NCI-H1092 treated with DMSO at 0.1 percent for 48 hours (cell line): Measurements from ENCODE around the gene FAM162B.
"Not testable (repeated sequence)": the region's sequence is repeated elsewhere in the genome, so short reads cannot be mapped to it uniquely, and the experiment has no call there.

Source experiments
- DNase-seq: peaks from one replicate; lab custom pipeline; 2025; lab: John Stamatoyannopoulos, UW

The FAM162B gene

GRCh38 chr6:116726947-116727346 lies 38.6 kb downstream of the FAM162B start:
- DNase-seq, result no peak

GRCh38 chr6:116714761-116715160 lies 50.8 kb downstream of the FAM162B start:
- DNase-seq, result no peak

DNA sequence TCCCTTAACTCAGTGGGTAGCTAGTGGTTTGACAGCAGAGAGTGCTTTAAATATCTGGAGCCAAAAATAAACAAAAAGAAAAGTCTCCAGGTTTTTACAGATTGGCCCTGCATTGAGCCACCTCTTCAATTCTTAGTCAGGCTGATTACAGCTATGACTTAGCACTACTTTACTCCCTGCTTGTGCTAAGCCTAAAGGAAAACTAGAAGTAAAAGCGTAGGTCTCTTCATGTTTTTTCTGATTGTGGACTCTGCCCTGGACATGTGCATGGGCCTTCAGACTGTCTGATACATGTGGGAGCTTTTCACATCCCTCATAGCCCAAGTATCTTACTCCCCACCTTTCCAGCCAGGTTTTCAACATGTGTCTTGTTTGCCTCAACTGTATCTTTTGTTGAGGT lies 51.2 kb downstream of the FAM162B start:
- no peak for DNase-seq

DNA sequence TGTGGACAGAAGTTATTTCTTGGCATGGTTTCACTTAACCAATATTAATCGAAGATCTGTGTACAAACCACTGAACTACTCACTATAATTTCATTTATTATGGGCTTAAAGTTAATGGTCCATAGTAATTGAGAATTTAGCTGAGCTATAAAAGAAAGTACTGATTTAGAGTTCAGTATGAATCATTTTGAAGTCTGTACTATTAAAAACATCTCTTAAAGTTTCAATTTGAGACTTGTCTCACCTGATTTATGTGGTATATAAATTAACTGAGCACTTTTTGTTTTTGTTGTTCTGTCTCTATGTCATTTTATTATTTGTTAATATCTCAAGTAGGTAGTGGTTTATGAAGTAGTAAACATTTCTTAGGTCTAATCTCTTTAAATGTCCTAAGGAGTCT lies 59.6 kb downstream of the FAM162B start:
- no peak for DNase-seq

DNA sequence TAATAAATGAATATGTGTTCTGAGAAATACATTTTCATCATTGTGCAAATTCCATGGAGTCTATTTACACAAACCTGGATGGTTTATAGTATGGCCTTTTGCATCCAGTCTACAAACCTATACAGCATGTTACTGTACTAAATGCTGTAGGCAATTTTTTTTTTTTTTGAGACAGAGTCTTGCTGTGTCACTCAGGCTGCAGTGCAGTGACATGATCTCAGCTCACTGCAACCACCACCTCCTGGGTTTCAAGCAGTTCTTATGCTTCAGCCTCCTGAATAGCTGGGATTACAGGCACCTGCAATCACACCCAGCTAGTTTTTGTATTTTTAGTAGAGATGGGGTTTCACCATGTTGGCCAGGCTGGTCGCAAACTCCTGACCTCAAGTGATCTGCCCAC lies 61.6 kb downstream of the FAM162B start:
- DNase-seq, result not testable (repeated sequence)
